ENCODE data around the gene CHIC2.

GRCh38 chr4:53967986-53968385 is 96.4 kb downstream of the CHIC2 start:
- no peak for TF ChIP-seq CTCF (conservative IDR thresholded peaks at IDR 0.05; ENCODE audit: low read depth, low read length)
- no peak for TF ChIP-seq POLR2A (IDR thresholded peaks at IDR 0.05; ENCODE audit: low read depth, low read length)
- TF ChIP-seq CEBPB (IDR thresholded peaks at IDR 0.05; ENCODE audit: low read depth, low read length), result no peak
- TF ChIP-seq RFX5 (IDR thresholded peaks at IDR 0.05; ENCODE audit: low read depth, low read length), result no peak
- no peak for TF ChIP-seq MXI1 (IDR thresholded peaks at IDR 0.05; ENCODE audit: borderline replicate concordance, low read depth, low read length)
